ENCODE data around the gene MUC12.

GRCh38 chr7:100942045-100942774 lies 27.2 kb upstream of the MUC12 start:
- TF ChIP-seq CTCF (IDR thresholded peaks at IDR 0.05), result no peak
- TF ChIP-seq POLR2A (IDR thresholded peaks at IDR 0.05), result no peak
